GM18951 (cell line): ENCODE results near the gene PCDH9.

Experiments
- POLR2A ChIP-seq: IDR thresholded peaks from 4 replicates; pipeline ENCODE4 v1.6.1; 2011; ENCODE audit warnings: mild to moderate bottlenecking; ENCODE audit not compliant: insufficient read length, insufficient read depth; ENCODE audit errors: extremely low read depth
- in situ Hi-C: fragments of 300-500 bp; cut with MboI; formaldehyde crosslinking; loops from one replicate; pipeline ENCODE4 v1.12.0; 2022; ENCODE audit warnings: low sequenced_read_pairs, mixed read lengths, inconsistent platforms; ENCODE audit not compliant: unreplicated experiment

PCDH9 gene

DNA sequence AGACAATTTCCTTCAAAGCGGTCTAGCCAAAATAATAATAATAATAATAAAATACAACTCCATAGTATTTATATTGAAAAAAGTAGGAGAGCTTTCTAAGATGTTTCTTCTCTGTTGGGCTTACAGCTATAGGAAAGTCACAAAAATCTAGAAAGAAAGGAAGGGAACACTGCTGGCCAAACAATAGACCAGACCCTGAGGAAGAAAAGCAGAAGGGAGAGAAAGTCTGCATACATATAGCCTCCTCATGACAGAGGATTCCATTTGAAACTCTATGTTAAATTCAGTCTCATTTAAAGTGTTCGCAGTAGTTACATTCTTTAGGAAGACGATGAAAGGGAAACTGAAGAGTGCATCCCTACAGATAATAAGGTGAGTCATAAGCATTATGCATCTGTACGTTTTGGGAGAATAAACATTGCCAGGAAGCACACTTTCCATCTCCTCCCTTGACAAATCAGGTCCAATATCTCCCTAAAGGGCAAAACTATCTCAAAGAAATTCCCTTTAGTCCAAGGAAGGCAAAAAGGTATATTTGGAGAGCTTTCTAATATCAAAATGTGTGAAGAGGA lies 86.5 kb downstream of the PCDH9 start:
- in situ Hi-C loops: no loop called here
- no peak for TF ChIP-seq POLR2A

GRCh38 chr13:67140006-67140405 lies 90.1 kb downstream of the PCDH9 start:
- TF ChIP-seq POLR2A: no peak
- in situ Hi-C loops: no loop called here

DNA sequence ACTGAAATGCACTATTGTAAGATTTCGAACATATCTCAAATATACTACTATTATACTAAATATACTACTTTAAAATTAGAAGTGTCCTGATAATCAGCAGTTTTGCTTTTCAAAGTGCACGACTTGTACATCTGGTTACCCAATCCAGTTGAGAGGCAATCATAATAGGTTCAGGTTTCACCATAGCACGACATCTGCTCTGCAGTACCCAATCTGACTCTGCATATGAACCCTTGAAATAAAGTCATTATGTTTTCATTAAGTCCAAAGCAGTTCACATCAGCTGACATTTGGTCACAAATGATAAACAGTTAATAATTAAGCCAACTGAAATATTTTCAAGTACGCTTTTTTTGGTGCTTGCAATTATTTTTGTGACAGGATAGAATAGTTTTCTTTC lies 90.6 kb downstream of the PCDH9 start:
- no peak for TF ChIP-seq POLR2A
- in situ Hi-C loops: no loop called here

- in situ Hi-C loops: no loop called here
- TF ChIP-seq POLR2A: no peak
These were observed 91.2 kb downstream of the PCDH9 start for GRCh38 chr13:67138970-67139369.

DNA sequence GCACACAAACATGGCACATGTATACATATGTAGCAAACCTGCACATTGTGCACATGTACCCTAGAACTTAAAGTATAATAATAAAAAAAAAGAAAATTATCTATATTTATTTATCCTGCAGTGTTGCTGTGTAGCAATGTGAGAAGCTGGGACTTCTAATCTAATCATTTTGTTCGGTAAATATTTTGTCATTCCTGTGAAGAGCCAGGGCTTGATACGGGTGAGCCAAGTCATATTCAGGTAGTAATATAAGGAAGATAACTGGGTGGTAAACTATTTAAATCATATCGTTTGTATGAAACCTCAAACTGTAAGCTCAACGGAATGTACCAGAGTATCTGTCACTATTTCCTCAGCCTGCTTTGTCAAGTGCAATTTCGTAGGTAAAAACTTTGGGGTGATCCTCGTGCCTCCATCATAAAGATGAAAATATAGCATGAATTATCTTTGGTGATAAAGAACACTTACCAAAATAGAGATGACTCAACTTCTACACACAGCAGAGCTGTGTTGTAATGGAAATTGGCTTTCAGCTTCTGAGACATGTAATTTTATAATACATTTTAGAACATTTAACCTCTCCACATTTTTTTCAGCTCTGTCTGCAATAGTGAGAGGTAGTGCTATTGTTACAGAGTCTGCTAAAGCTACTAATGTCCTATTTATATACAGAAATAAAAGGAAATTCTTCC lies 92.9 kb downstream of the PCDH9 start:
- no peak for TF ChIP-seq POLR2A
- in situ Hi-C loops: no loop called here

GRCh38 chr13:67136157-67136556 lies 94.0 kb downstream of the PCDH9 start:
- in situ Hi-C loops: no loop called here
- TF ChIP-seq POLR2A: no peak

DNA sequence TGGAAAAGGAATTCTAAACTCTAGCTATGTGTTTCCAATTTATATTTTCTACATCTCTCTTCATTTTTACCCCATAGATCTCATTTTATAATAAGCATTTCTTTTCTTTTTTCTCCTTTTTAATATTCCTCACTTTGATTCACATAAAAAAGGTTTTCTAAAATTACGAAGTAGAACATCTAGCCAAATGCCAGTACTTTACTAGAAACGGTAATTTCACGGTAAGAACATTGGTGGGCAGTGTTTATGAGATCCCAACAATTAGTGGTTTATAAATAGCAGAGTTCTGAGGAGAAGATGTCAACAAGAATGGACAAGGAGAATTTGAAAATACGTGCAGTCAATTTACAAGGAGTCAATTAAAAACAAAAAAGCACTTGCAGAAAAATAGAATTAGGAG lies 94.8 kb downstream of the PCDH9 start:
- in situ Hi-C loops: no loop called here
- no peak for TF ChIP-seq POLR2A

- no peak for TF ChIP-seq POLR2A
- in situ Hi-C loops: no loop called here
These were observed 95.6 kb downstream of the PCDH9 start for GRCh38 chr13:67134417-67135129.

DNA sequence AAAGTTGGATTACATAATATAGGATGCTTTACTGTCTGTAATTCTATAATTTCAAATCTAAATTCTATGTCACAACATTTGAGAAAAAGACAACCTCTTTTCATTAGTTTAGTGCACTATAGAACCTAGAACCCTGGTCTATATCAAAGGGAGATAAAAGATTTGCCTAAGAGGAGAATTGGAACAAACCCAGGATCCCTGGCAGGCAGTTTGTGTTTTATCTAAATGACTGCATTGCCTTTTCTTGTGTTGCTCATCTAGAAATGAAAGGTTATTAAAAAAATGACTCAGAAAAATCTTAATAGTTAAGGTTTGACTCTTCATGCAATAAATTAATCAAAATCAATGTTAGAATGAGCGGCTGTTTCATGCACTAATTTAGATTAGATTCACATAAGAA lies 96.7 kb downstream of the PCDH9 start:
- no peak for TF ChIP-seq POLR2A
- in situ Hi-C loops: no loop called here

GRCh38 chr13:67131393-67131792 lies 98.7 kb downstream of the PCDH9 start:
- no peak for TF ChIP-seq POLR2A
- in situ Hi-C loops: no loop called here

DNA sequence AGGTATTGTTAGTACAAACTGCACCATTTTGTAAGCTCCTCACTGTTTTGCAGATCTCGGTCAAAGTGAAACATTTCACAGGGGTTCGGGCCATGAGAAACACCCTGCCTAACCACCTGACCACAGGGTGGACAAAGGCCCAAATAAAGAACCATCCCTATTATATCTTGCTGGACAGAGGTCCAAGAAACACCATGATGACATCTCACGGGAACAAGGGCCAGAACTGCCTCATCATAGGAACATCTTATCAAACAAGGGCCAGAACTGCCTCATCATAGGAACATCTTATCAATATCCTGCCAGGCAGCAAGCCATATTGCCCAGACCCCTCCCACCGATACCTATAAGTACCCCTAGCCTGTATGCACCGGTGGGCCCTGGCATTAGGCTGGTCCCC lies 99.7 kb downstream of the PCDH9 start:
- no peak for TF ChIP-seq POLR2A
- in situ Hi-C loops: no loop called here

GRCh38 chr13:67128136-67128535 lies 102.0 kb downstream of the PCDH9 start:
- TF ChIP-seq POLR2A: no peak
- in situ Hi-C loops: no loop called here

DNA sequence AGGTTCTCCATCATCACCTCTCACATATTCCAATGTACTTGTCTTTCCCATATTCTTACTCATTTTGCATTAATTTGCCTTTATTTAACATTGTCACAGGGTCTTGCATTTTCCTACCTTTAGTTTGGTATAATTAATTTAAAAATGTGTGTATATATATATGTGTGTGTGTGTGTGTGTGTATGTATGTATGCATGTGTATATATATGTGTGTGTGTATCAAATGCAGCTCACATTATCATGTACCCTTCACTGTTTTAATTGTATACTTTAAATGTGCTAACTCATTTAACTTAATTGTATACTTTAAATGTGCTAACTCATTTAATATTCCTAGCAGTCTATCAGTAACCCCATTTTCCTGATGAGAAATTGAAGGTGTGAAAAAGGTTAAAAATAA lies 104.5 kb downstream of the PCDH9 start:
- in situ Hi-C loops: no loop called here
- no peak for TF ChIP-seq POLR2A

GRCh38 chr13:67123165-67123564 lies 107.0 kb downstream of the PCDH9 start:
- TF ChIP-seq POLR2A: no peak
- in situ Hi-C loops: no loop called here
